ENCODE results near the gene RALGPS2. TPM values are rescaled to one million over a fixed set of nuclear protein-coding genes. Genes with fewer than 3 reads are reported as not detected.

Gene RALGPS2
- total RNA-seq, 2 experiments from 2014 or later: 2.8 to 4.0 TPM

DNA sequence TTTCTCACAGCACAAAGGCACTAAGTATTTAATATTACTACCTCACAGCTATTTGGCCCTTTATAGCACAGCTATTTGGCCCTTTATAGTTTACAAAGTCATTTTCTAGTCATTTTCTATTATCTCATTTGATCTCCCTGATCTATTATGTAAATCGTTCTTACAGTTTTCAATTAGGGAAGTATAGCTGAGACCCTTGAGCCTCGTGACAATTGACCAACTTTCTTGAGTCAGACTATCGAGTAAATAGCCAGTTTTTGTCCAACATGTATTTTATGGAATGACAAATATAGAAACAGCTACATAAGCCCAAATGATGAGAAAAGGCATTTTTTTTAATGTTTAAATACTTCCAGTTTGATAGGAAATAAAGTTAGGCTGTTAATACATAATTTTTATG, 152.9 kb downstream of the RALGPS2 start:
- H3K27me3 Mint-ChIP-seq (ENCODE audit: low read depth): no peaks in the 10 kb centered on the region
- no peaks in the 10 kb centered on the region for H3K9me3 Mint-ChIP-seq
- H3K36me3 Mint-ChIP-seq (ENCODE audit: low read depth): no peaks in the 10 kb centered on the region
- no peak for DNase-seq
- CTCF ChIA-PET: no interaction called here
- intact Hi-C loops (cut with micrococcal nuclease): no loop called here
- no peak overlapping the region for H3K27ac Mint-ChIP-seq
- no peak overlapping the region for H3K4me3 Mint-ChIP-seq
- H3K4me1 Mint-ChIP-seq (ENCODE audit: low read depth): no peaks in the 10 kb centered on the region

DNA sequence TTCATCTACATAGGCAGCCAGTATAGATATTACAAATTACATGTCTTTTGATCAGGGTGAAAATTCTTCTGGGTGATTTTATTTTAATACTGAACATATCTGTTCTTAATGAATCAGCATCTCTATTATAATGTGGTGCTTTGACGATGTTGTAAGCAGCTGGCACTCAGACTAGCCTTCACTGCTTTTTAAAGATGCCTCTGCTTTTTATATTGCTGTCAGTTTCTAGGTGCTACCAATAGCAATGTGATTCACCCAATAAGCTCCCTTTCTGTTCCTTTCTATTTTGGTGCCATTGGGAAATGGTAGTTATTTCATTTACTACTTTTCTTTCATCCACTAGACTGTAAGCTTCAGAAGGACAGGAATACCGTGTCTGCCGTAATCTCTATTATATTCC, 156.9 kb downstream of the RALGPS2 start:
- DNase-seq: no peak
- no peak overlapping the region for H3K27ac Mint-ChIP-seq
- no peaks in the 10 kb centered on the region for H3K9me3 Mint-ChIP-seq
- intact Hi-C loops (cut with micrococcal nuclease): no loop called here
- H3K36me3 Mint-ChIP-seq (ENCODE audit: low read depth): peaks cover 2% of the 10 kb centered on the region
- H3K4me3 Mint-ChIP-seq: no peak overlapping the region
- peaks cover 8% of the 10 kb centered on the region for H3K4me1 Mint-ChIP-seq (ENCODE audit: low read depth)
- no peaks in the 10 kb centered on the region for H3K27me3 Mint-ChIP-seq (ENCODE audit: low read depth)
- CTCF ChIA-PET: interaction anchor here (1.2 kb wide), 1 partner anchor 118 kb away, joined by 3 read pairs; no protein-coding TSS in a partner anchor

DNA sequence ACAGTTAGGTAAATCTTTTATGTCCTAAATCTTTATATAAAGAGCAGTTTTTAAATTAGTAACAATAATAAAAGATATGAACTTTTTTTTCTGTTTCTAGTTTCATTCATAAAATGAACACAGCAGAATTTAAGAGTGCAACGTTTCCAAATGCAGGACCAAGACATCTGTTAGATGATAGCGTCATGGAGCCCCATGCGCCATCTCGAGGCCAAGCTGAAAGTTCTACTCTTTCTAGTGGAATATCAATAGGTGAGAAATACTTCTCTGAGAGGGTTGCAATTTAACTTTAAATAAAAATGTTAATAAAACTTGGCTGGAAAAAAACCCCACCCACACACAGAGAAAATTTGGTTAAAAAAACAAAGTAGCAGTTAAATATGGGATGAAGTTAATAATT, 160.8 kb downstream of the RALGPS2 start:
- CTCF ChIA-PET: no interaction called here
- intact Hi-C loops (cut with micrococcal nuclease): no loop called here
- H3K27me3 Mint-ChIP-seq (ENCODE audit: low read depth): no peaks in the 10 kb centered on the region

GRCh38 chr1:178886551-178886950, 161.5 kb downstream of the RALGPS2 start:
- no peaks in the 10 kb centered on the region for H3K9me3 Mint-ChIP-seq
- CTCF ChIA-PET: interaction anchor here (1.2 kb wide), 1 partner anchor 927 kb away, joined by 3 read pairs; no protein-coding TSS in a partner anchor
- H3K27me3 Mint-ChIP-seq (ENCODE audit: low read depth): no peaks in the 10 kb centered on the region
- no peak for DNase-seq
- H3K36me3 Mint-ChIP-seq (ENCODE audit: low read depth): peaks cover 2% of the 10 kb centered on the region
- intact Hi-C loops (cut with micrococcal nuclease): no loop called here
- H3K27ac Mint-ChIP-seq: no peak overlapping the region
- H3K4me3 Mint-ChIP-seq: no peak overlapping the region
- H3K4me1 Mint-ChIP-seq (ENCODE audit: low read depth): peaks cover 8% of the 10 kb centered on the region

More for the DNA sequence above, 160.8 kb downstream of the RALGPS2 start:
- DNase-seq: no peak
- Mint-ChIP-seq H3K27ac (no peak overlapping the region), H3K9me3 (no peaks in the 10 kb centered on the region), H3K4me3 (no peak overlapping the region), H3K36me3 (ENCODE audit: low read depth) (peaks cover 2% of the 10 kb centered on the region), H3K4me1 (ENCODE audit: low read depth) (peaks cover 8% of the 10 kb centered on the region)

GRCh38 chr1:178895928-178896327, 170.9 kb downstream of the RALGPS2 start:
- intact Hi-C loops (cut with micrococcal nuclease): no loop called here
- Mint-ChIP-seq H3K27me3 (ENCODE audit: low read depth) (no peaks in the 10 kb centered on the region), H3K9me3 (peaks cover 7% of the 10 kb centered on the region), H3K27ac (no peak overlapping the region), H3K36me3 (ENCODE audit: low read depth) (peaks cover 22% of the 10 kb centered on the region), H3K4me3 (no peak overlapping the region), H3K4me1 (ENCODE audit: low read depth) (peaks cover 12% of the 10 kb centered on the region)
- CTCF ChIA-PET: no interaction called here
- DNase-seq: no peak

GRCh38 chr1:178898401-178898800, 173.4 kb downstream of the RALGPS2 start:
- Mint-ChIP-seq H3K9me3 (peaks cover 7% of the 10 kb centered on the region), H3K27me3 (ENCODE audit: low read depth) (no peaks in the 10 kb centered on the region), H3K36me3 (ENCODE audit: low read depth) (peaks cover 25% of the 10 kb centered on the region), H3K4me3 (no peak overlapping the region), H3K4me1 (ENCODE audit: low read depth) (peaks cover 12% of the 10 kb centered on the region), H3K27ac (no peak overlapping the region)
- intact Hi-C loops (cut with micrococcal nuclease): no loop called here
- CTCF ChIA-PET: no interaction called here
- DNase-seq: no peak

- Mint-ChIP-seq H3K4me3 (no peak overlapping the region), H3K4me1 (ENCODE audit: low read depth) (peaks cover 12% of the 10 kb centered on the region), H3K27ac (no peak overlapping the region), H3K36me3 (ENCODE audit: low read depth) (peaks cover 31% of the 10 kb centered on the region), H3K27me3 (ENCODE audit: low read depth) (no peaks in the 10 kb centered on the region), H3K9me3 (peaks cover 7% of the 10 kb centered on the region)
- no peak for DNase-seq
- CTCF ChIA-PET: no interaction called here
- intact Hi-C loops (cut with micrococcal nuclease): no loop called here
These were observed 174.4 kb downstream of the RALGPS2 start for GRCh38 chr1:178899402-178899801.

DNA sequence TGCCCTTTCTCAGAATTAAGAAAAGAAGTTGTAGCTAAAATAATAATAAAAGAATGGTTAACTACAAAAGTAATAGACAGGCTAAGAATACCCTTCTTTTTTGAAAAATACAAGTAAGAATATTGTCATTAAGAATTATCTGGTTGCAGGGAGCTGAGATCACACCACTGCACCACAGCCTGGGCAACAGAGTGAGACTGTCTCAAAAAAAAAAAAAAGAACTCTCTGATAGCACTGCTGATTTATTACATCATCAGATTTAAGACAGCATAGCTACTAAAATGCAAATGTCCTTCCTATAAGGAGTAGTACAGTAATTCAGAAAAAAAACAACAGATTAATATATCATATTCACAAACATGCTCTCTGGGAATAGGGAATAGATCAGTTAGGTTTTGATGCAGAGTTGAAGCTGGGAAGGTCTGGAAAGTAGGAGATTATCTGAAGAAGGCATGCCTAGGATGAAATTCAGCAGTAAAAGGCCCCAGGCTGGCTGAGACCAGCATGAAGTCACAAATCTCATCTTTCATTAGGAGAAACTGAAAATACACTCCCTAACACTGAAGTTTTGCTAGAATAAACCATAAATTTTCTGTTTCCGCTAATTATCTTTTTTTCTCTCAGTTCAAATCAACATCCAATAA, 176.6 kb downstream of the RALGPS2 start:
- Mint-ChIP-seq H3K9me3 (no peaks in the 10 kb centered on the region), H3K27ac (no peak overlapping the region), H3K36me3 (ENCODE audit: low read depth) (peaks cover 27% of the 10 kb centered on the region), H3K4me1 (ENCODE audit: low read depth) (peaks cover 12% of the 10 kb centered on the region), H3K4me3 (no peak overlapping the region), H3K27me3 (ENCODE audit: low read depth) (no peaks in the 10 kb centered on the region)
- DNase-seq: no peak
- CTCF ChIA-PET: interaction anchor here (0.6 kb wide), 1 partner anchor 19 kb away, joined by 3 read pairs; no protein-coding TSS in a partner anchor
- intact Hi-C loops (cut with micrococcal nuclease): no loop called here

- Mint-ChIP-seq H3K36me3 (ENCODE audit: low read depth) (peaks cover 43% of the 10 kb centered on the region), H3K9me3 (no peaks in the 10 kb centered on the region), H3K4me3 (no peak overlapping the region), H3K4me1 (ENCODE audit: low read depth) (no peaks in the 10 kb centered on the region), H3K27ac (no peak overlapping the region), H3K27me3 (ENCODE audit: low read depth) (no peaks in the 10 kb centered on the region)
- intact Hi-C loops (cut with micrococcal nuclease): no loop called here
- DNase-seq: no peak
- CTCF ChIA-PET: no interaction called here
These were observed 183.3 kb downstream of the RALGPS2 start for GRCh38 chr1:178908358-178908757.

DNA sequence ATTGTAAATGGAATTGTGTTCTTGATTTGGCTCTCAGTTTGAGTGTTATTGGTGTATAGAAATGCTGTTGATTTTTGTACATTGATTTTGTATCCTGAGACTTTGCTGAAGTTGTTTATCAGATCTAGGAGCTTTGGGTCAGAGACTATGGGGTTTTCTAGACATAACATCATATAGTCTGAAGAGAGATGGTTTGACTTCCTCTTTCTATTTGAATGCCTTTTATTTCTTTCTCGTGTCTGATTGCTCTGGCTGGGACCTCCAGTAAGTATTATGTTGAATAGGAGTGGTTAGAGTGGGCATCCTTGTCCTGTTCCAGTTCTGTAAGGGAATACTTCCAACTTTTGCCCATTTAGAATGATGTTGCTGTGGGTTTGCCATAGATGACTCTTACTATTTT, 185.0 kb downstream of the RALGPS2 start:
- Mint-ChIP-seq H3K4me1 (ENCODE audit: low read depth) (no peaks in the 10 kb centered on the region), H3K27ac (no peak overlapping the region), H3K36me3 (ENCODE audit: low read depth) (peaks cover 33% of the 10 kb centered on the region), H3K27me3 (ENCODE audit: low read depth) (no peaks in the 10 kb centered on the region), H3K4me3 (no peak overlapping the region), H3K9me3 (no peaks in the 10 kb centered on the region)
- no peak for DNase-seq
- CTCF ChIA-PET: no interaction called here
- intact Hi-C loops (cut with micrococcal nuclease): no loop called here

DNA sequence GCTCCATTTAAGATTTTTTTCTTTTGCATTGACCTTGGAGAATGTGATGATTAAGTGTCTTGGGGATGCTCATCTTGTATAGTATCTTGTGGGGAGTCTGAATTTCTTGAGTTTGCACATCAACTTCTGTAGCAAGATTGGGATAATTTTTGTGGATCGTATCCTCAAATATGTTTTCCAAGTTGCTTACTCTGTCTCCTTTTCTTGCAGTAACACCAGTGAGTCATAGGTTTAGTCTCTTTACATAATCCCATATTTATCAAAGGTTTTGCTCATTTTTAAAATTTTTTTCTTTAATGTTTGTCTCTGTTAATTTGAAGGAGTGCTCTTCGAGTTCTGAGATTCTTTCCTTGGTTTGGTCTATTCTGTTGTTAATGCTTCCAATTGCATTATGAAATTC, 187.6 kb downstream of the RALGPS2 start:
- Mint-ChIP-seq H3K4me1 (ENCODE audit: low read depth) (no peaks in the 10 kb centered on the region), H3K4me3 (no peak overlapping the region), H3K27ac (no peak overlapping the region), H3K36me3 (ENCODE audit: low read depth) (peaks cover 40% of the 10 kb centered on the region), H3K27me3 (ENCODE audit: low read depth) (no peaks in the 10 kb centered on the region), H3K9me3 (no peaks in the 10 kb centered on the region)
- DNase-seq: no peak
- intact Hi-C loops (cut with micrococcal nuclease): no loop called here
- CTCF ChIA-PET: interaction anchor here (0.7 kb wide), 1 partner anchor 465 kb away, joined by 3 read pairs; no protein-coding TSS in a partner anchor

DNA sequence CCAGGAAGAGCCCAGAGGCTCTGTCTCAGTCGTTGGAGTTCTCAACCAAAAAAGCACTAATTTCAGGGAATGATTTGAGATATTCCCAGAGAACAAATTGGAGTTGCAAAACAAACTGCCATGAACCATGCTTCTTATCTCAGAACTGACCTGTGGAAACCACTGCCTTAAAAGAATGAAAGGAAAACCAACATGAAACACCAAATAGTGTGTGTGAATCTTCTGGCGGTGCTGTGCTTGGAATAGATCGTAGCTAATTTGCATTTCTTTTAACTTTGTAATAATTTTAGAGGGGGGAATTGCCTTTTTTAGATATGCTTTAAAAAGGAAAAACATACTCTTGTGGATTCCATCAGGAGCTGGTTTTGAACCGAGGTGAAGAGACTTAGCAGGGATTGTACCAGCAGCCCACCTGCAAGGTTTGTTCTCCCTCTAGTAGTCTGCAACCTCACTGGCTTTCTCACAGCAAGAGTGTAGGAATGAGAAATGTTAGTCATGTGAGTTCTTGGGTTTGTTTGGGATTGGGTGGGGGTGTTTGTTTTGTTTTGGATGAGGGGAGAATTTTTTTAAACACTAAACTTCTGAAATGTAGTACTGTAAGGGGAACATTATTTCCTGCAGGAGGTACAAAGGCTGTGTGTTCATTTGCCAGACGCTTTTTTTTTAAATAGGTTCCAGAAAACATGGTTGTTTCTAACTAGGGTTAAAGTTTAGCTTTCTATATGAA, 191.6 kb downstream of the RALGPS2 start:
- no peak overlapping the region for H3K4me3 Mint-ChIP-seq
- H3K9me3 Mint-ChIP-seq: no peaks in the 10 kb centered on the region
- peaks cover 23% of the 10 kb centered on the region for H3K36me3 Mint-ChIP-seq (ENCODE audit: low read depth)
- no peaks in the 10 kb centered on the region for H3K4me1 Mint-ChIP-seq (ENCODE audit: low read depth)
- DNase-seq: no peak
- no peak overlapping the region for H3K27ac Mint-ChIP-seq
- no peaks in the 10 kb centered on the region for H3K27me3 Mint-ChIP-seq (ENCODE audit: low read depth)
- intact Hi-C loops (cut with micrococcal nuclease): no loop called here
- CTCF ChIA-PET: interaction anchor here (1.4 kb wide), 1 partner anchor 86 kb away, joined by 5 read pairs; no protein-coding TSS in a partner anchor

GRCh38 chr1:178918308-178918707, 193.3 kb downstream of the RALGPS2 start:
- Mint-ChIP-seq H3K4me1 (ENCODE audit: low read depth) (no peaks in the 10 kb centered on the region), H3K36me3 (ENCODE audit: low read depth) (peaks cover 18% of the 10 kb centered on the region), H3K27ac (no peak overlapping the region), H3K27me3 (ENCODE audit: low read depth) (no peaks in the 10 kb centered on the region), H3K4me3 (no peak overlapping the region), H3K9me3 (peaks cover under 1% of the 10 kb centered on the region)
- intact Hi-C loops (cut with micrococcal nuclease): no loop called here
- no peak for DNase-seq
- CTCF ChIA-PET: no interaction called here

Data from activated naive CD4-positive, alpha-beta T cell treated with anti-CD3 and anti-CD28 coated beads for 36 hours (primary cell).